Endothelial cell of umbilical vein (primary cell): Measurements from ENCODE around the gene DDX51. TPM values are rescaled to one million over a fixed set of nuclear protein-coding genes. Genes with fewer than 3 reads are reported as not detected.

Experiments used
- BruUV-seq: library from RNA; stranded (reverse); fragments of 400-500 nt; replicated peaks from 2 replicates; lab custom pipeline; 2021; lab: Mats Ljungman, UMichigan
- CTCF ChIA-PET: fragments of 300-600, 350-600 bp; sonication (Branson Sonifier 250); formaldehyde crosslinking; loops from one replicate; lab custom pipeline; 2021; ENCODE audit warnings: antibody characterized with exemption, inconsistent platforms; lab: Charles Lee
- POLR2A ChIA-PET: fragments of 300-600, 350-600 bp; sonication (Branson Sonifier 250); formaldehyde crosslinking; loops from one replicate; lab custom pipeline; 2021; ENCODE audit warnings: antibody characterized with exemption, inconsistent platforms; lab: Charles Lee
- DNase-seq: peaks from one replicate; pipeline ENCODE4 v3.0.0-alpha.2; 2011; ENCODE audit warnings: low read depth, low spot score
- FAIRE-seq: peaks from 2 replicates; lab custom pipeline; 2011; peaks lifted over from hg19 to GRCh38; lab: Jason Lieb, UNC
- H2AFZ ChIP-seq: 2 replicates; pipeline ENCODE4 v1.6.0; 2012; ENCODE audit warnings: low read depth, low read length, control low read depth, inconsistent platforms
- H3K27ac ChIP-seq: 2 replicates; pipeline ENCODE4 v1.5.1; 2011; ENCODE audit warnings: low read depth, mild to moderate bottlenecking, control low read depth, low read length, moderate library complexity; ENCODE audit not compliant: insufficient read depth
- H3K27me3 ChIP-seq, 2 experiments: 2 replicates each; pipeline versions ENCODE4 v1.6.0 to v1.6.1; 2011; ENCODE audit warnings: low read length in 2 of 2, mixed read lengths in 1 of 2; ENCODE audit not compliant: control insufficient read depth in 2 of 2, insufficient read depth in 2 of 2
- H3K36me3 ChIP-seq, 2 experiments: 2 replicates in 1 of 2; 3 replicates in 1 of 2; pipeline ENCODE4 v1.5.1; 2011; ENCODE audit warnings: low read length in 2 of 2, mild to moderate bottlenecking in 1 of 2, moderate library complexity in 1 of 2; ENCODE audit not compliant: control insufficient read depth in 2 of 2, insufficient read depth in 2 of 2; ENCODE audit errors: extremely low read depth in 1 of 2
- H3K4me1 ChIP-seq: 3 replicates; pipeline ENCODE4 v1.5.1; 2011; ENCODE audit warnings: mild to moderate bottlenecking, low read length; ENCODE audit not compliant: control insufficient read depth, insufficient read depth; ENCODE audit errors: extremely low read depth
- H3K4me2 ChIP-seq: 2 replicates; pipeline ENCODE4 v1.6.1; 2011; ENCODE audit warnings: low read length, control low read depth, mixed read lengths; ENCODE audit not compliant: insufficient read depth
- H3K4me3 ChIP-seq, 3 experiments: fragments of 200-600 bp in 1 of 3; sonication (generic), shearing (Covaris generic) in 1 of 3; replicated peaks in 1 of 3; 2 replicates each; pipeline ENCODE4 v1.5.1; 2011 to 2016; ENCODE audit warnings: control low read depth in 3 of 3, low read length in 3 of 3, mild to moderate bottlenecking in 2 of 3, inconsistent platforms in 1 of 3, low read depth in 1 of 3, moderate library complexity in 1 of 3; ENCODE audit not compliant: insufficient read depth in 1 of 3
- H3K79me2 ChIP-seq: 2 replicates; pipeline ENCODE4 v1.6.0; 2012; ENCODE audit warnings: low read length, inconsistent platforms; ENCODE audit not compliant: control insufficient read depth, insufficient read depth
- H3K9ac ChIP-seq: replicated peaks from 2 replicates; pipeline ENCODE3; 2011; ENCODE audit warnings: low read length, control low read depth; ENCODE audit not compliant: insufficient read depth; ENCODE audit errors: extremely low read depth
- H3K9me1 ChIP-seq: replicated peaks from 3 replicates; pipeline ENCODE4 v1.6.0; 2011; ENCODE audit warnings: mild to moderate bottlenecking, low read length; ENCODE audit not compliant: control insufficient read depth, insufficient read depth; ENCODE audit errors: extremely low read depth
- H3K9me3 ChIP-seq: replicated peaks from 2 replicates; pipeline ENCODE4 v1.5.1; 2012; ENCODE audit warnings: low read length, inconsistent platforms; ENCODE audit not compliant: control insufficient read depth, insufficient read depth
- H4K20me1 ChIP-seq: replicated peaks from 2 replicates; pipeline ENCODE3; 2011; ENCODE audit warnings: mild to moderate bottlenecking, low read length; ENCODE audit not compliant: control insufficient read depth, insufficient read depth; ENCODE audit errors: extremely low read depth
- FOS ChIP-seq: IDR thresholded peaks from 2 replicates; pipeline ENCODE4 v1.6.1; 2011; ENCODE audit warnings: mild to moderate bottlenecking, low read length, moderate library complexity, borderline replicate concordance; ENCODE audit not compliant: insufficient read depth
- JUN ChIP-seq: IDR thresholded peaks from 2 replicates; pipeline ENCODE4 v1.6.1; 2011; ENCODE audit warnings: borderline replicate concordance, low read depth; ENCODE audit not compliant: insufficient read length, insufficient read depth
- MYC ChIP-seq: IDR thresholded peaks from one replicate; pipeline ENCODE4 v1.6.1; 2011; ENCODE audit warnings: mild to moderate bottlenecking, low read depth, low read length
- POLR2A ChIP-seq: IDR thresholded peaks from 2 replicates; pipeline ENCODE4 v1.6.1; 2012; ENCODE audit warnings: low read depth, mild to moderate bottlenecking, control low read depth, low read length
- dilution Hi-C: fragments of 300-500 bp; cut with MboI; formaldehyde crosslinking; loops from one replicate; pipeline ENCODE4 v1.15.0; 2019; ENCODE audit warnings: low sequenced_read_pairs; ENCODE audit not compliant: extremely low pct_ligation_motif_present
- intact Hi-C: fragments of 100-400 bp; cut with micrococcal nuclease; formaldehyde crosslinking; loops from one replicate; pipeline ENCODE4 v1.10.0; 2022
- polyA plus RNA-seq, 4 experiments: library from polyadenylated mRNA; depleted of rRNA in 3 of 4; stranded (reverse) in 3 of 4; unstranded in 1 of 4; fragments of >200 nt; gene quantifications; 2 replicates each; pipeline versions ENCODE4 v1.2.1 to v1.2.3, GENCODE V29; 2011 to 2012; ENCODE audit warnings: missing spikeins in 1 of 4
- total RNA-seq: library from RNA; stranded (reverse); gene quantifications from 2 replicates; pipeline ENCODE4 v1.2.3, GENCODE V29; 2021
- TF ChIP-seq, protein P1 (sequence below): IDR thresholded peaks from 2 replicates; pipeline ENCODE4 v1.6.1; 2011; ENCODE audit not compliant: insufficient read depth, insufficient read length

The DDX51 gene
- total and polyA plus RNA-seq, 2 donors (not counting 3 experiments of a cell fraction or from before 2014, with no cell fraction given), result 11.4 to 23.5 TPM

DNA sequence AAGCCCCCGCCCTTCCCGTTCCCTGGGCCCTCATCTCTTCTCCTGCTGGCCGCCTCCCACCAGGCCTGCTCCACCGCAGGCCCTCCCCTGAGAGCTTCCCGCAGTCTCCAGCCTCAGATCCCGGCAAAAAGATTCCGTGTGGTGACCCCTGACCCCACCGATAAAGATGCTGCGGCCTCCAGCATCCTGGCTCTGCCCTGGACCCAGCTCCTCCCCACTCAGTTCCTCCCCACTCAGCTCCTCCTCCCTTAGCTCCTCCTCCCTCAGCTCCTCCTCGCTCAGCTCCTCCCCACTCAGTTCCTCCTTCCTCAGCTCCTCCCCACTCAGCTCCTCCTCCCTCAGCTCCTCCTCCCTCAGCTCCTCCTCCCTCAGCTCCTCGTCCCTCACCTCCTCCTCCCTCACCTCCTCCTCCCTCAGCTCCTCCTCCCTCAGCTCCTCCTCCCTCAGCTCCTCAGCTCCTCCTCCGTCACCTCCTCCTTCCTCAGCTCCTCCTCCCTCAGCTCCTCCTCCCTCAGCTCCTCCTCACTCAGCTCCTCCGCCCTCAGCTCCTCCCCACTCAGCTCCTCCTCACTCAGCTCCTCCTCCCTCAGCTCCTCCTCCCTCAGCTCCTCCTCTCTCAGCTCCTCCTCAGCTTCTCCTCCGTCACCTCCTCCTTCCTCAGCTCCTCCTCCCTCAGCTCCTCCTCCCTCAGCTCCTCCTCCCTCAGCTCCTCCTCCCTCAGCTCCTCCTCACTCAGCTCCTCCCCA is 17.1 kb upstream of the DDX51 start:
- POLR2A ChIA-PET, result no interaction called here
- DNase-seq (no peak), FAIRE-seq (no peak)
- Histone ChIP-seq H3K79me2 (no peaks in the 10 kb centered on the region), H3K27ac (no peak overlapping the region), H3K4me1 (no peaks in the 10 kb centered on the region), H3K4me2 (no peak overlapping the region), H3K36me3 (peaks cover 0 to 2% of the 10 kb centered on the region in 2 experiments), H3K9me3 (no peaks in the 10 kb centered on the region), H3K9me1 (no peaks in the 10 kb centered on the region), H3K9ac (no peak overlapping the region), H3K27me3 (no peaks in the 10 kb centered on the region), H4K20me1 (no peaks in the 10 kb centered on the region), H2AFZ (no peak overlapping the region), H3K4me3 (no peak overlapping the region)
- TF ChIP-seq MYC (no peak), FOS (no peak), POLR2A (no peak), JUN (no peak)
- TF ChIP-seq, protein P1, sequence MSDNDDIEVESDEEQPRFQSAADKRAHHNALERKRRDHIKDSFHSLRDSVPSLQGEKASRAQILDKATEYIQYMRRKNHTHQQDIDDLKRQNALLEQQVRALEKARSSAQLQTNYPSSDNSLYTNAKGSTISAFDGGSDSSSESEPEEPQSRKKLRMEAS, result no peak
- dilution Hi-C loops (no loop called here), intact Hi-C loops (no loop called here)
- BruUV-seq, result no TSS peak
- CTCF ChIA-PET, result interaction anchor here (1.2 to 1.5 kb wide), 2 partner anchors 253 to 454 kb away, joined by 4 to 9 read pairs; no protein-coding TSS in a partner anchor

DNA sequence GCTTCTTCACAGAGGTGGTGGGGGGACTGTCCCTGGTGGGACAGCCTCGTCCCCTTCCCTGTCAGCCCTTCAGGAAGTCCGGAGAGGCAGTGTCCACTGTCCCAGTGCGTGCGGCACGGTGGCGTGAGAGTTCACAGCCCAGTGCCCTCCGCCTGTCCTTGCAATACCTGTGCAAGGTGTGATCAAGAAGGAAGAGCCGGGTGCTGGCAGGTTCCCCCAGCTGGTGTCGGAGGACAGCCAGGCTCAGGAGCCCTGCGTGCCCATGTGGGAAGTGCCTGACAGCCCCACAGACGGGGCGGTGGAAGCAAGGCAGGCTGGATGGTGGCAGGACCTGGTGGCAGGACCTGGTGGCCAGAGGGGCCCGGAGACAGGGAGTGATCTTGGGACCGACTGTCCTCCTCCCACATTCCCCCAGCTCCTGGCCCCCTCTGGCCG is 16.5 kb upstream of the DDX51 start:
- H3K4me2 ChIP-seq, result no peak overlapping the region
- H3K79me2 ChIP-seq, result no peaks in the 10 kb centered on the region
- no peaks in the 10 kb centered on the region for H3K27me3 ChIP-seq
- intact Hi-C loops (no loop called here), dilution Hi-C loops (no loop called here)
- ChIA-PET POLR2A (no interaction called here), CTCF (interaction anchor here (1.2 to 1.5 kb wide), 2 partner anchors 253 to 454 kb away, joined by 4 to 9 read pairs; no protein-coding TSS in a partner anchor)
- FAIRE-seq, result no peak
- no peak overlapping the region for H3K27ac ChIP-seq
- BruUV-seq, result no TSS peak
- H3K9me3 ChIP-seq, result no peaks in the 10 kb centered on the region
- H2AFZ ChIP-seq, result no peak overlapping the region
- H3K4me1 ChIP-seq, result no peaks in the 10 kb centered on the region
- H4K20me1 ChIP-seq, result no peaks in the 10 kb centered on the region
- no peaks in the 10 kb centered on the region for H3K9me1 ChIP-seq
- TF ChIP-seq, protein P1, result no peak
- no peak for TF ChIP-seq JUN
- no peak for DNase-seq
- no peak overlapping the region for H3K9ac ChIP-seq
- H3K4me3 ChIP-seq, result no peak overlapping the region
- peaks cover 0 to 2% of the 10 kb centered on the region in 2 experiments for H3K36me3 ChIP-seq
